Esophagus muscularis mucosa (tissue), 4 donors: ENCODE results near the gene PET100. TPM values are rescaled to one million over a fixed set of nuclear protein-coding genes. Genes with fewer than 3 reads are reported as not detected.
A peak's percentile ranks its signal among the peaks of the same experiment; 100 is the strongest.

ENCODE experiments used
- DNase-seq: peaks from one replicate; pipeline ENCODE4 v3.0.0-alpha.2; 2017; ENCODE audit errors: extremely low spot score
- H3K27ac ChIP-seq, 4 donors: fragments of 200-600 bp; sonication (generic); replicated peaks in 1 of 4; 1 replicate in 3 of 4; 2 replicates in 1 of 4; pipeline ENCODE4 v1.5.1; 2016 to 2019; ENCODE audit warnings: mild to moderate bottlenecking in 1 of 4
- H3K27me3 ChIP-seq, 4 donors: fragments of 200-600 bp; sonication (generic); one replicate each; pipeline versions ENCODE4 v1.5.1 to v1.6.0; 2016 to 2019
- H3K36me3 ChIP-seq, 4 donors: fragments of 200-600 bp; sonication (generic); one replicate each; pipeline ENCODE4 v1.5.1; 2016 to 2019
- H3K4me1 ChIP-seq, 4 donors: fragments of 200-600 bp; sonication (generic); one replicate each; pipeline ENCODE4 v1.5.1; 2016 to 2019
- H3K4me3 ChIP-seq, 4 donors: fragments of 200-600 bp; sonication (generic); 1 replicate in 2 of 4; 2 replicates in 2 of 4; pipeline ENCODE4 v1.5.1; 2016 to 2019; ENCODE audit warnings: mild to moderate bottlenecking in 4 of 4, moderate library complexity in 1 of 4
- H3K9me3 ChIP-seq, 4 donors: fragments of 200-600 bp; sonication (generic); 1 replicate in 3 of 4; 2 replicates in 1 of 4; pipeline ENCODE4 v1.5.1; 2016 to 2019
- CTCF ChIP-seq, 3 experiments: fragments of 200-600 bp in 2 of 3; fragments of 450-650 bp in 1 of 3; sonication (generic) in 2 of 3; IDR thresholded peaks; one replicate each; pipeline ENCODE4 v1.5.1; 2017 to 2019; ENCODE audit warnings: antibody characterized with exemption in 3 of 3, mild to moderate bottlenecking in 2 of 3, moderate library complexity in 1 of 3
- EP300 ChIP-seq: sonication (generic); formaldehyde crosslinking; IDR thresholded peaks from one replicate; pipeline ENCODE4 v1.6.1; 2017; ENCODE audit warnings: antibody characterized with exemption
- POLR2A ChIP-seq: fragments of 450-650 bp; IDR thresholded peaks from one replicate; pipeline ENCODE4 v1.6.1; 2017; ENCODE audit warnings: antibody characterized with exemption, moderate library complexity, mild to moderate bottlenecking, low read depth
- POLR2AphosphoS5 ChIP-seq, 2 donors: sonication (generic); formaldehyde crosslinking; IDR thresholded peaks; one replicate each; pipeline ENCODE4 v1.6.1; 2017; ENCODE audit warnings: antibody characterized with exemption in 2 of 2
- WGBS: methylation state at CpG from one replicate; pipeline ENCODE4 v1.1.5; 2018; 5-methylcytosine and 5-hydroxymethylcytosine counted together
- intact Hi-C: fragments of 100-400 bp; cut with DNase I; formaldehyde crosslinking; loops from one replicate; pipeline ENCODE4 v1.15.1; 2023
- total RNA-seq, 4 donors: library from RNA; depleted of rRNA; stranded (reverse); fragments of >200 nt; gene quantifications; one replicate each; pipeline versions ENCODE4 v1.1.0 to v1.2.1, GENCODE V29; 2016

The PET100 gene
- total RNA-seq, 4 donors from 2014 or later, result 19.5 to 80.9 (median 26.2) TPM

GRCh38 chr19:7670150-7670783 lies 40.7 kb downstream of the PET100 start:
- H3K36me3 ChIP-seq, result no peaks in the 10 kb centered on the region
- H3K4me3 ChIP-seq, result peak overlapping the region in 2 of 4 donors; percentile 18
- intact Hi-C loops, result no loop called here
- no peak overlapping the region for H3K27ac ChIP-seq
- no peak for DNase-seq
- peaks cover 0 to 71% (median 12%) of the 10 kb centered on the region in 4 donors for H3K27me3 ChIP-seq
- H3K4me1 ChIP-seq, result peaks cover 0 to 5% (median 2%) of the 10 kb centered on the region in 4 donors
- no peaks in the 10 kb centered on the region for H3K9me3 ChIP-seq
- TF ChIP-seq CTCF (IDR thresholded peaks at IDR 0.05) (no peak), EP300 (no peak), POLR2A (no peak), POLR2AphosphoS5 (IDR thresholded peaks at IDR 0.05) (no peak)
- WGBS, result no CpG with 5 or more reads among the region's 43 CpGs

- no peak for DNase-seq
- peaks cover 0 to 5% (median 2%) of the 10 kb centered on the region in 4 donors for H3K4me1 ChIP-seq
- no peaks in the 10 kb centered on the region for H3K9me3 ChIP-seq
- peaks cover 0 to 76% (median 12%) of the 10 kb centered on the region in 4 donors for H3K27me3 ChIP-seq
- 30% methylated on average over 7 of the region's 9 CpGs for WGBS
- no peak overlapping the region for H3K27ac ChIP-seq
- TF ChIP-seq CTCF (IDR thresholded peaks at IDR 0.05) (no peak), EP300 (no peak), POLR2A (no peak), POLR2AphosphoS5 (IDR thresholded peaks at IDR 0.05) (no peak)
- no peak overlapping the region for H3K4me3 ChIP-seq
- intact Hi-C loops, result no loop called here
- H3K36me3 ChIP-seq, result no peaks in the 10 kb centered on the region
Observed at GRCh38 chr19:7670790-7671189, 41.2 kb downstream of the PET100 start.

- no peak for TF ChIP-seq POLR2A
- no peak for TF ChIP-seq CTCF (IDR thresholded peaks at IDR 0.05)
- no peak for TF ChIP-seq POLR2AphosphoS5 (IDR thresholded peaks at IDR 0.05)
- no peak for TF ChIP-seq EP300
- peaks cover 0 to 5% (median 2%) of the 10 kb centered on the region in 4 donors for H3K4me1 ChIP-seq
- 74% methylated on average over 3 of the region's 9 CpGs for WGBS
- peaks cover 0 to 84% (median 14%) of the 10 kb centered on the region in 4 donors for H3K27me3 ChIP-seq
- no peak for DNase-seq
- no peaks in the 10 kb centered on the region for H3K9me3 ChIP-seq
- intact Hi-C loops, result no loop called here
- H3K4me3 ChIP-seq, result no peak overlapping the region
- H3K36me3 ChIP-seq, result no peaks in the 10 kb centered on the region
- no peak overlapping the region for H3K27ac ChIP-seq
Observed at GRCh38 chr19:7672522-7672921, 42.9 kb downstream of the PET100 start.

GRCh38 chr19:7674010-7675005 lies 44.7 kb downstream of the PET100 start:
- no peaks in the 10 kb centered on the region for H3K9me3 ChIP-seq
- no peak overlapping the region for H3K4me3 ChIP-seq
- intact Hi-C loops, result no loop called here
- TF ChIP-seq POLR2AphosphoS5 (IDR thresholded peaks at IDR 0.05) (no peak), POLR2A (no peak), CTCF (IDR thresholded peaks at IDR 0.05) (no peak), EP300 (no peak)
- peak overlapping the region in 1 of 4 donors; percentile 20 for H3K27ac ChIP-seq
- peak; percentile 93 for DNase-seq
- H3K36me3 ChIP-seq, result no peaks in the 10 kb centered on the region
- WGBS, result 54% methylated on average over 20 of the region's 21 CpGs
- H3K27me3 ChIP-seq, result peaks cover 0 to 87% (median 14%) of the 10 kb centered on the region in 4 donors
- peaks cover 0 to 5% (median 2%) of the 10 kb centered on the region in 4 donors for H3K4me1 ChIP-seq
